RCC 7860 (cell line): ENCODE measurements around the gene ZC3H12D.
A peak's percentile ranks its signal among the peaks of the same experiment; 100 is the strongest.
"Not testable (repeated sequence)": the region's sequence is repeated elsewhere in the genome, so short reads cannot be mapped to it uniquely, and the experiment has no call there.

ENCODE experiments used
- DNase-seq: peaks from one replicate; pipeline ENCODE4 v3.0.0-alpha.2; 2015; ENCODE audit warnings: low spot score
- FAIRE-seq: peaks from 2 replicates; lab custom pipeline; 2012; peaks lifted over from hg19 to GRCh38; lab: Jason Lieb, UNC

Gene ZC3H12D

GRCh38 chr6:149444360-149445094 is 40.3 kb downstream of the ZC3H12D start:
- not testable (repeated sequence) for FAIRE-seq, DNase-seq

DNA sequence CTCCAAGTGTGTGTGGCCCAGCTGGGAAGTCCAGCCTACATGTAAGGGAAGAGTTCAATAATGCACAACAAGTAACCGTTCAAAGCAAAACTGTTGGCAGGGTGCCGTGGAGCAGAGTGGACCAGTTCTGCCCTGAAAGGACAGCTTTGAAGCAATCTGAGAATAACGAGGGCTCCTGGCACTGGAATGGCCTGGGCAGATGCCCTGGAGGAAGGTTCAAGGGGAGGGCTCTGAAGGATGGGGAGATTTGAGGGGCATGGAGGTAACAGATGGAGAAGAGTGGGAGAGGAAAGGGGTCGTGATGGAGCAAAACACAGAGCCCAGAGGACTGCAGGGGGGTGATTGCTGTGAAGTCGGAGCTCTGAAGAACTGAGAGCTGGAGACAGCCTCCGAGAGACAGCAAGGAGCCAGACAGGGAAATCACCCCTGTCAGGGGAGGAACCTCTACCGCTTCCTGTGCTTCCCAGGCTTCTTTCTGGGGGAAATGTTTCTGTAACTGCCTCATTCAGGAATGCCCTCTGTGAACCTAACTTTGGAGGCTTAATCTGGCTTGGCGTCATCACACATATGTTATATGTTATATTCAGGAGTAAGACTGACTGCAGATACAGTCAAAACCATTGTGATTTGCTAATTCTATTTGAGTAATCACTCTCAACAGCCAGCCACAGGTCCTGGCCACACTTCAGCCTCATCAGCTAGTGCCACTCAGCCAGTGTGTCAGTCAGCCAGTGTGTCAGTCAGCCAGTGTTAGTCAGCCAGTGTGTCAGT is 41.2 kb downstream of the ZC3H12D start:
- FAIRE-seq: no peak
- no peak for DNase-seq

DNA sequence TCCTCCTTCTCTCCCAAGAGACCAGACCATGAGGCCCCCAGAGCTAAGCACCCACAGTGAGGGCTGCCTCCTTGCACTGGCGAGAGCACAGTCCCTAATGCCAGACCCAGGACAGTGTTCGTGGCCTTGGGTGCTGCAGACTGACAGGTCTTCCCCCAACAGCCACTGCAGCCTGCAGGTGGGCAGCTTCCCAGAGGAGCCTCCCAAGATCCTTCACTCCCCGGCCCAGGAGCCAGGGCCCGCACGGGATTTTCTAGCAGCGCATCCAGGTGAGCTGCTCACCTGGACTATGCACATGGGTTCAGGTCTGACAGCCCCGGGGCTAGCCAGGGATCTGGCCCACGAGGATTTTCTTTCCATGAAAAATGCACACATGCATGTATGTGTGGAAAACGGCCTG is 43.1 kb downstream of the ZC3H12D start:
- no peak for DNase-seq
- no peak for FAIRE-seq

DNA sequence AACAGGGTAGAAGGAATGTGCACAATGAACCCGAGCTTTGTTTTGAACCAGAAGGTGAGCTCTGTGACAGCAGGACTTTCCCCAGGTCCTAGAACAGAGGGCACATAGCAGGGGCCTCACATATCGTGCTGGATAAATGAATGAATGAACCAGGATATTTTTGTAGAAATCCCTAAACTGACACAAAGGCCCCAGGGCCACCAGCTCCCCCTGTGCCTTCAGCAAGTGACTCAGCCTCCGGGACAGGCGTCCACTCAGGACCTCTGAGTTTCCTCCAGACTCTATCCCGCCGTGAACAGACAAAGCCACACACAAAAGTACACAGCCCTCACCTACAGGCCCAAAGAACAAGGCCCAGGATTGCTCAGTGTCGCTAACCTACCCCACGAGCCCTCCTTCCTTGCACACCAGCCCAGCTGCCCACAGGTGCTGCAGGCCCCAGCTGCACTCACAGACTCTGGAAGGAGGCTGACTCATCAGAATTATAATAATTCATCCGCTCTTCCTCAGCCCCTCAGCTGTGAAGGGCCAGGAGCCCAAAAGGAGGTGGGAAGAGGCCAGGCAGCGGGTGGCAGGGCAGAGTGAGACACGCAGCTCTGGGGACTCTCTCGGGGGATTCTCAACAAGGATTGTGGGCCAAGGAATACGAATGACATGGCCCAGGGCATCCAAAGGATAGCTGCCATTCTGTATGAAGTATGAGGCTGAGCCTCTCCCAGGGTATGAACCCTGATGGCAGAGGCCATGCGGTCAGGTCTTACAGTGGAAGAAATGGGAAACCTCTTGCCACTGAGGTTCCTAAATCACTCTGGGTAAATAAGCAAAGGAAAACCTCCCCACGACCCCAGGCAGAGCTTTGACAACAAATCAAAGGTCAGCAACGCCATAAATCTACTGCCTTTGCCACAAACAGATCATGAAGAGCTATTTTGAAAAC is 43.8 kb downstream of the ZC3H12D start:
- DNase-seq (no peak), FAIRE-seq (no peak)

DNA sequence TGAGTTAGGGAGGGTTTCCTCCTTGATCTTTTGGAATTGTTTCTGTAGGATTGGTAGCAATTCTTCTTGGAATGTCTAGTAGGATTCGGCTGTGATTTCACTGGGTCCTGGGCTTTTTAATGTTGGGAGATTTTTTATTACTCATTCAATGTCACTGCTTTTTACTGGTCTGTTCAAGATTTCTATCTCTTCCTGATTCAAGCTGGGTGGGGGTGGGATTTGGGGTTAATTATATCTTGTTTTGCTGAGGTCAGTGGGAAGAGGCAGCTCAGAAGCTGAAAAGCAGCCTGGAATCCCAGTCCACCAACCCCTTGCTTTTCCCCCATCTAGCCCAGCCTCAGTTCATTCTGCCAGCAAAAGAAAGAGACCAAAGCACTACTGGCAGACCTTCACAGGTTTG is 45.2 kb downstream of the ZC3H12D start:
- DNase-seq (no peak), FAIRE-seq (no peak)

DNA sequence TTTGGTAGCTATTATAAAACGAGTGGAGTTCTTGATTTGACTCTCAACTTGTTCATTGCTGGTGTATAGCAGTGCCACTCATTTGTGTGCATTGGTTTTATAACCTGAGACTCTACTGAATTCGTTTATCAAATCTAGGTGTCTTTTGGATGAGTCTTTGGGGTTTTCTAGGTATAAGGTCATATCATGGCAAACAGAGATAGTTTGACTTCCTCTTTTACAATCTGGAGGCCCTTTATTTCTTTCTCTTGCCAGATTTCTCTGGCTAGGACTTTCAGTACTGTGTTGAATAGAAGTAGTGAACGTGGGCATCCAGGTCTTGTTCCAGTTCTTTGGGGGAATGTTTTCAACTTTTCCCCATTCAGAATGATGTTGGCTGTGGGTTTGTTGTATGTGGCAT is 46.0 kb downstream of the ZC3H12D start:
- FAIRE-seq (no peak), DNase-seq (no peak)

DNA sequence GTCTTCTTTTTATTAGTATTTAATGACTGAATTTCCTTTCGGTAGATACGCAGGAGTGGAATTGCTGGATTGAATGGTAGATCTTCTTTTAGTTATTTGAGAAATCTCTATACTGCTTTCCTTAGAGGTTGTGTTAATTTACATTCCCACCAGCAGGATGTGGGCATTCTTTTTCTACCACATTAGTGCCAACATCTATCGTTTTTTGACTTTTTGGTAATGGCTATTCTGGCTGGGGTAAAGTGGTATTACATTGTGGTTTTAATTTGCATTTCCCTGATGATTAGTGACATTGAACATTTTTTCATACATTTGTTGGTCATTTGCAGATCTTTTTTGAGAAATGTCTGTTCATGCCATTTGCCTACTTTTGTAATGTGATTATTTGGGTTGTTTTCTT is 47.6 kb downstream of the ZC3H12D start:
- no peak for DNase-seq
- no peak for FAIRE-seq

- DNase-seq: no peak
- no peak for FAIRE-seq
Measured at GRCh38 chr6:149436647-149437046, 48.2 kb downstream of the ZC3H12D start.

- no peak for FAIRE-seq
Measured at GRCh38 chr6:149435919-149436586, 48.8 kb downstream of the ZC3H12D start.

GRCh38 chr6:149433881-149434280 is 50.9 kb downstream of the ZC3H12D start:
- DNase-seq: no peak
- no peak for FAIRE-seq

More at GRCh38 chr6:149435919-149436586, 48.8 kb downstream of the ZC3H12D start:
- DNase-seq: no peak

GRCh38 chr6:149433405-149433804 is 51.4 kb downstream of the ZC3H12D start:
- FAIRE-seq (no peak), DNase-seq (no peak)

GRCh38 chr6:149431905-149432775 is 52.7 kb downstream of the ZC3H12D start:
- DNase-seq: peak; percentile 66
- no peak for FAIRE-seq

- DNase-seq (no peak), FAIRE-seq (no peak)
Measured at GRCh38 chr6:149429427-149430360, 55.1 kb downstream of the ZC3H12D start.

DNA sequence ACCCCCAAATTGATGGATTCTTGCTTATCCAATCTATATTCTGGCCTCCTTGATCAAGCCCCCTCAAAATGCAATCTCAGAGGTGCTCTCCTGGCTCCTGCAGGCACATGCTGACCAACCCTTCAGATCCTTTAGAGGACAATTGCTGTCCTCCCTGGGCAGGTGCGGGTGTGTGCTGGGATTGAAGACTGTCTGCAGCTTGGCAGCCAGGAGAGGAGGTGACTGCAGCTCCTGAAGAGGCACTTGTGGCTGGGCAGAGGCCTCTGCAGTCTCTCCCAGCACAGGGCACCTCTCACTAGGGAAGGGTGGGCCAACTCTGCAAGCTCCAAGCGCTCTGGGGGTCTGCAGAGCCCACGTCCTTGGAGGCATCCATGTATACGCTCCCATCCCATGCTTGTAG is 56.2 kb downstream of the ZC3H12D start:
- FAIRE-seq: no peak
- no peak for DNase-seq

DNA sequence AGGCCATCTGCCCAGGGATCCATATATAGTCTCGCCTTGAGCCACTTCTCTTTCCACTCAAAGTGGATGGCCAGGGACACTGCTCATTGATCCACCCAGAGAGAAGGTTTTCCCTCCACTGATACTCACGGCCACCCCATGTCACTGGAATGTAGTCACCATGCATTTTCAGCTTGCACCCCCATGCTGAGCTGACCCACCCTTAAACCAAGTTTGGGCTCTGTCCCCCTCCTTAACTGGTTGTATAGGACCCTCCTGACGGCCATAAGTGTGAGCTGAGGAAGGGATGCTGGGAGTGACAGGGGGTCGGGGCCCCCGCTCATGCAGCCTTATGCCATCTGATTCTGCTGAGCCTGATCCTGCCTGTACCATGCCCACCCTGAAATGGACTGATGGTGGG is 59.1 kb downstream of the ZC3H12D start:
- no peak for DNase-seq

DNA sequence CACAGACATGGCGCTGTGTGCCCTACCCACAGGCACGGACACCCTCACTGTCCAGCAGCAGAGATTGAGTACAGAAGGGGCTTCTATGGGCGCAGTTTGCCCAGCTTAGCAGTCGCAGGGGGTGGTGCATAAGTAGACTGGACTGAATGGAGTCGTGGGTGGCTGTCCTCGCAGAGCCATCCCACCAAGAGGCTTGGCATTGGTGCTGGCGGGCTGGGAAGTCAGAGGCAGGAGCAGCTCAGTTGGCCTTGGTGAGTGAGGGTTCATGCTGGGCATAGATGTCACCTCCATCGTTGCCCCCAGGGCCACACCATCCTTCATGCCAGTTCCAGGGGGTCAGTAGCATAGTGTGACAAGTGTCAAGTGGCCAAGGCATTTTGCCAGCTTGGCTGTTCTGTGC is 59.6 kb downstream of the ZC3H12D start:
- DNase-seq (no peak), FAIRE-seq (no peak)

More for the DNA sequence above, 59.1 kb downstream of the ZC3H12D start:
- no peak for FAIRE-seq

- DNase-seq (no peak), FAIRE-seq (no peak)
Measured at GRCh38 chr6:149423964-149424440, 60.8 kb downstream of the ZC3H12D start.

DNA sequence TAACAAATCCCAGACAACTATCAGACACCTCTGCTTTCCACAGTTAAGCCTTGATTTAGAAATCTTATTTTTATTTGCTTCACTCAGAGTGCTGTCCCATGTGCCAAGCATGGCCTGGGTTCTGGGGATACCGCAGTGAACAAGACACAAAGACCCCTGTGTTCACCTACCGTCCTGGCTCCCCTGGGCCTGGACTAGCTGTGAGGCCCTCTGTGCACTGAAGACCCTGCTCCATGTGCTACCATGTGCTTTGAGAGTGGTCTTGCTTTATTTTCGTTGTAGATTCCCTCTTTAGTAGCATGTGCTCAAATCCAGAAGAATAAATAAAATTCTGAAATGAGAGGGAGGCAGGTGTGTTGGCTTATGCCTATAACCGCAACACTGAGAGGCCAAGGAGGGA is 62.2 kb downstream of the ZC3H12D start:
- no peak for DNase-seq

More for the DNA sequence above, 62.2 kb downstream of the ZC3H12D start:
- FAIRE-seq: no peak
